CD14-positive monocyte (primary cell): ENCODE results near the gene IL2. TPM values are rescaled to one million over a fixed set of nuclear protein-coding genes. Genes with fewer than 3 reads are reported as not detected.

ENCODE experiments used
- DNase-seq, 3 donors: peaks; one replicate each; pipeline ENCODE4 v3.0.0-alpha.2; 2011 to 2022
- H2AFZ ChIP-seq: 2 replicates; pipeline ENCODE4 v1.6.0; 2012; ENCODE audit warnings: mild to moderate bottlenecking, low read depth, low read length, inconsistent platforms; ENCODE audit not compliant: insufficient read depth, poor library complexity, severe bottlenecking
- H3K27ac ChIP-seq, 2 donors: 1 replicate in 1 of 2; 2 replicates in 1 of 2; pipeline ENCODE4 v1.5.1; 2012 to 2013; ENCODE audit warnings: low read length in 2 of 2, control low read depth in 1 of 2, inconsistent platforms in 1 of 2, low read depth in 1 of 2, mild to moderate bottlenecking in 1 of 2
- H3K27me3 ChIP-seq, 2 donors: one replicate each; pipeline versions ENCODE4 v1.6.0 to v1.6.1; 2011 to 2013; ENCODE audit warnings: low read length in 2 of 2; ENCODE audit not compliant: control insufficient read depth in 2 of 2, insufficient read depth in 2 of 2
- H3K36me3 ChIP-seq, 2 donors: replicated peaks in 1 of 2; 1 replicate in 1 of 2; 2 replicates in 1 of 2; pipeline versions ENCODE4 v1.5.1 to v1.6.1; 2012 to 2013; ENCODE audit warnings: low read length in 2 of 2, control low read depth in 1 of 2, inconsistent platforms in 1 of 2, mild to moderate bottlenecking in 1 of 2; ENCODE audit not compliant: insufficient read depth in 2 of 2, control insufficient read depth in 1 of 2
- H3K4me1 ChIP-seq, 2 donors: 1 replicate in 1 of 2; 2 replicates in 1 of 2; pipeline versions ENCODE4 v1.5.1 to v1.6.1; 2012 to 2013; ENCODE audit warnings: low read length in 2 of 2, control low read depth in 1 of 2, inconsistent platforms in 1 of 2, mild to moderate bottlenecking in 1 of 2, moderate library complexity in 1 of 2; ENCODE audit not compliant: insufficient read depth in 2 of 2, control insufficient read depth in 1 of 2
- H3K4me2 ChIP-seq: replicated peaks from 2 replicates; pipeline ENCODE3; 2012; ENCODE audit warnings: low read length, moderate library complexity, mild to moderate bottlenecking; ENCODE audit not compliant: poor library complexity, severe bottlenecking; ENCODE audit errors: extremely low read depth
- H3K4me3 ChIP-seq, 3 experiments: fragments of 200-600 bp in 1 of 3; sonication (generic) in 1 of 3; replicated peaks in 1 of 3; 1 replicate in 2 of 3; 2 replicates in 1 of 3; pipeline ENCODE4 v1.5.1; 2011 to 2013; ENCODE audit warnings: low read length in 3 of 3, mild to moderate bottlenecking in 3 of 3, control low read depth in 2 of 3, low read depth in 2 of 3, inconsistent platforms in 1 of 3, moderate library complexity in 1 of 3
- H3K79me2 ChIP-seq: 2 replicates; pipeline ENCODE4 v1.6.0; 2012; ENCODE audit warnings: mild to moderate bottlenecking, control low read depth, inconsistent platforms, low read length, moderate library complexity; ENCODE audit not compliant: insufficient read depth
- H3K9ac ChIP-seq: 2 replicates; pipeline ENCODE4 v1.6.0; 2017; ENCODE audit warnings: low read length, mild to moderate bottlenecking; ENCODE audit not compliant: insufficient read depth, poor library complexity, severe bottlenecking
- H3K9me3 ChIP-seq, 2 donors: replicated peaks in 1 of 2; 1 replicate in 1 of 2; 2 replicates in 1 of 2; pipeline versions ENCODE4 v1.5.1 to v1.6.1; 2012 to 2013; ENCODE audit warnings: low read length in 2 of 2, control low read depth in 1 of 2; ENCODE audit not compliant: control insufficient read depth in 1 of 2, insufficient read depth in 1 of 2
- H4K20me1 ChIP-seq: 2 replicates; pipeline ENCODE4 v1.6.0; 2012; ENCODE audit warnings: mild to moderate bottlenecking, low read length, control low read depth, moderate library complexity; ENCODE audit not compliant: insufficient read depth
- H3K27ac Mint-ChIP-seq, 7 donors: one replicate each; pipeline ENCODE4 v1.8.0; 2020; ENCODE audit warnings: mild to moderate bottlenecking in 7 of 7, mixed read lengths in 7 of 7, moderate library complexity in 6 of 7, inconsistent platforms in 2 of 7
- H3K27me3 Mint-ChIP-seq, 3 donors: one replicate each; pipeline ENCODE4 v1.8.0; 2021 to 2022; ENCODE audit warnings: low read depth in 3 of 3, mild to moderate bottlenecking in 3 of 3, mixed read lengths in 3 of 3, moderate library complexity in 3 of 3, inconsistent platforms in 1 of 3
- H3K36me3 Mint-ChIP-seq, 2 donors: one replicate each; pipeline ENCODE4 v1.8.0; 2020; ENCODE audit warnings: mixed read lengths in 2 of 2, inconsistent platforms in 1 of 2, mild to moderate bottlenecking in 1 of 2
- H3K4me1 Mint-ChIP-seq: one replicate; pipeline ENCODE4 v1.8.0; 2020; ENCODE audit warnings: mild to moderate bottlenecking, mixed read lengths
- H3K4me3 Mint-ChIP-seq, 2 donors: one replicate each; pipeline ENCODE4 v1.8.0; 2020; ENCODE audit warnings: mild to moderate bottlenecking in 2 of 2, mixed read lengths in 2 of 2, moderate library complexity in 1 of 2
- H3K9me3 Mint-ChIP-seq, 7 donors: one replicate each; pipeline ENCODE4 v1.8.0; 2020 to 2022; ENCODE audit warnings: mixed read lengths in 7 of 7, mild to moderate bottlenecking in 6 of 7, moderate library complexity in 6 of 7, inconsistent platforms in 2 of 7
- CTCF ChIP-seq: fragments of 200-600 bp; IDR thresholded peaks from one replicate; pipeline ENCODE4 v1.8.0; 2022; ENCODE audit warnings: antibody characterized with exemption, mild to moderate bottlenecking
- WGBS: methylation state at CpG from one replicate; pipeline ENCODE4 v1.1.5; 2013; ENCODE audit warnings: missing lambda C conversion rate; ENCODE audit not compliant: insufficient coverage; 5-methylcytosine and 5-hydroxymethylcytosine counted together
- intact Hi-C, 2 donors: fragments of 100-400 bp; cut with micrococcal nuclease; formaldehyde crosslinking; loops; one replicate each; pipeline versions ENCODE4 v1.15.0 to v1.15.1; 2023
- polyA minus RNA-seq: library from RNA; depleted of rRNA, polyadenylated mRNA; stranded (reverse); fragments of >200 nt; gene quantifications from 2 replicates; pipeline ENCODE4 v1.2.3, GENCODE V29; 2012
- polyA plus RNA-seq, 3 donors: library from polyadenylated mRNA; depleted of rRNA in 1 of 3; unstranded in 2 of 3; stranded (reverse) in 1 of 3; fragments of 300-500 nt in 2 of 3; fragments of >200 nt in 1 of 3; fragmentation: Illumina TruSeq in 2 of 3; gene quantifications; 1 replicate in 2 of 3; 2 replicates in 1 of 3; pipeline ENCODE4 v1.2.3, GENCODE V29; 2012 to 2021
- total RNA-seq, 12 experiments: library from RNA in 1 of 12; stranded (reverse) in 1 of 12; fragments of 120-200 nt in 1 of 12; gene quantifications; one replicate each; pipeline ENCODE4 v1.2.4 and lab custom pipeline; 2013 to 2026; ENCODE audit warnings: mixed read lengths in 6 of 12, inconsistent platforms in 1 of 12

The IL2 gene
- total RNA-seq (2013), result not detected
- polyA plus RNA-seq (not detected), polyA minus RNA-seq (not detected in 2 replicates), total RNA-seq (lab: John Stamatoyannopoulos, UW) (0 to 0.69 (median 0) reads per million in 11 experiments)

- intact Hi-C loops, result no loop called here
- Histone ChIP-seq H3K79me2 (no peaks in the 10 kb centered on the region), H3K4me1 (no peaks in the 10 kb centered on the region)
Observed at GRCh38 chr4:122456231-122457116, at the start of gene IL2. Gene IL2, minus strand, starts transcription at chr4:122456725. Its CDS starts 285 bp downstream, at chr4:122456440.

GRCh38 chr4:122503214-122503613 lies 46.7 kb upstream of the IL2 start:
- 0% methylated on average over 3 of the region's 3 CpGs for WGBS
- H3K79me2 ChIP-seq, result no peaks in the 10 kb centered on the region
- H3K36me3 ChIP-seq, result no peaks in the 10 kb centered on the region
- no peak for TF ChIP-seq CTCF
- H3K27me3 ChIP-seq, result no peaks in the 10 kb centered on the region
- no peak overlapping the region for H3K4me3 ChIP-seq
- H3K9ac ChIP-seq, result no peak overlapping the region
- H3K9me3 ChIP-seq, result no peaks in the 10 kb centered on the region
- Mint-ChIP-seq H3K4me3 (no peak overlapping the region), H3K27me3 (peaks cover 0 to 7% (median 2%) of the 10 kb centered on the region in 3 donors), H3K9me3 (peaks cover 0 to 6% (median 2%) of the 10 kb centered on the region in 7 donors), H3K36me3 (no peaks in the 10 kb centered on the region), H3K27ac (no peak overlapping the region), H3K4me1 (no peaks in the 10 kb centered on the region)
- no peaks in the 10 kb centered on the region for H4K20me1 ChIP-seq
- intact Hi-C loops, result no loop called here
- DNase-seq, result no peak
- no peak overlapping the region for H2AFZ ChIP-seq
- H3K27ac ChIP-seq, result no peak overlapping the region
- no peak overlapping the region for H3K4me2 ChIP-seq
- H3K4me1 ChIP-seq, result no peaks in the 10 kb centered on the region

More at GRCh38 chr4:122456231-122457116, at the start of gene IL2:
- Mint-ChIP-seq H3K27ac (no peak within 1 kb of the TSS), H3K9me3 (no peaks in the 10 kb centered on the region), H3K4me3 (no peak within 1 kb of the TSS), H3K27me3 (peaks cover 0 to 1% (median 0%) of the 10 kb centered on the region in 3 donors), H3K4me1 (peaks cover 9% of the 10 kb centered on the region), H3K36me3 (no peaks in the 10 kb centered on the region)
- Histone ChIP-seq H3K27me3 (no peaks in the 10 kb centered on the region), H3K9me3 (no peaks in the 10 kb centered on the region), H4K20me1 (no peaks in the 10 kb centered on the region), H3K27ac (no peak within 1 kb of the TSS), H3K9ac (no peak within 1 kb of the TSS), H3K4me2 (no peak within 1 kb of the TSS), H3K36me3 (no peaks in the 10 kb centered on the region), H2AFZ (no peak within 1 kb of the TSS), H3K4me3 (no peak within 1 kb of the TSS)
- no CpG with 5 or more reads among the region's 2 CpGs for WGBS
- no peak for DNase-seq
- TF ChIP-seq CTCF, result no peak
